ENCODE data around the gene CDK13.

CDK13 gene

GRCh38 chr7:39979406-39980073, 29.5 kb downstream of the CDK13 start:
- H3K4me3 ChIP-seq (ENCODE audit: low read length), result no peak overlapping the region
- DNase-seq (ENCODE audit: low read depth), result no peak
- no peak for TF ChIP-seq CTCF (conservative IDR thresholded peaks at IDR 0.05; ENCODE audit: low read length)

DNA sequence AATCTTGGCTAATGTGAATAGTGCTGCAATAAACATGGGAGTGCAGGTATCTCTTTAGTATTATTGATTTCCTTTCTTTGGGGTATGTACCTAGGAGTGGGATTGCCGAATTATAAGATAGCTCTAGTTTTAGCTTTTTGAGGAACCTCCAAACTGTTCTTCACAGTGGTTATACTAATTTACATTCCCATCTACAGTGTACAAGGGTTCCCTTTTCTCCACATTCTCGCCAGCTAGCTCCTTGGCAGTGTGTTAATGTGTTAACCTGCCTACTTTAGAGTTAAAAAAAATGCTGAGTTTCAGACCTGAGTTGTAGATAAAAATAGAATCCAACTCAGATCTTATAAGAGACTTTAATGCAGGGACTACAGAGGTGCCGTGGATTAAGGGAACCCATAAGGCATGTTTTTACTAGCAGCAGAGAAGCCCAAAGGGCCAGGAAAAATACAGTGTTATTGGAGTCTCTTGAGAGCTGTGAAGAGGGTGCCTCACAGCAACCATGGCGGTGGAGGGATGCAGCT, 35.4 kb downstream of the CDK13 start:
- no peak overlapping the region for H3K4me3 ChIP-seq (ENCODE audit: low read length)
- TF ChIP-seq CTCF (conservative IDR thresholded peaks at IDR 0.05; ENCODE audit: low read length), result no peak
- no peak for DNase-seq (ENCODE audit: low read depth)

DNA sequence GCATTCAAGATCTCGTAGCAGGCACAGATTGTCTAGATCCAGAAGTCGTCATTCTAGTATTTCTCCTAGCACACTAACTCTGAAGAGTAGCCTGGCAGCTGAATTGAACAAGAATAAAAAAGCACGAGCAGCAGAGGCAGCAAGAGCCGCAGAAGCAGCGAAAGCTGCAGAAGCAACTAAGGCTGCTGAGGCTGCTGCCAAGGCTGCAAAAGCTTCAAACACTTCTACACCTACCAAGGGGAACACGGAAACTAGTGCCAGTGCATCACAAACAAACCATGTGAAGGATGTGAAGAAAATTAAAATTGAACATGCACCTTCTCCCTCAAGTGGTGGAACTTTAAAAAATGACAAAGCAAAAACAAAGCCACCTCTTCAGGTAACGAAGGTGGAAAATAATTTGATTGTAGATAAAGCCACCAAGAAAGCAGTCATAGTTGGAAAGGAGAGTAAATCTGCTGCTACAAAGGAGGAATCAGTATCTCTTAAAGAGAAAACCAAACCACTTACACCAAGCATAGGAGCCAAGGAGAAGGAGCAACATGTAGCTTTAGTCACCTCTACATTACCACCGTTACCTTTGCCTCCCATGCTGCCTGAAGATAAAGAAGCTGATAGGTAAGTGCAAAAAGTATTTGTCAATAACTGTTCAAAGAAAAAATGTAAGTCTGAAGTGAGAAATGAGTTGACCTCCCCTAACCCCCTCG, 37.7 kb downstream of the CDK13 start:
- H3K4me3 ChIP-seq (ENCODE audit: low read length), result no peak overlapping the region
- DNase-seq (ENCODE audit: low read depth), result no peak
- TF ChIP-seq CTCF (conservative IDR thresholded peaks at IDR 0.05; ENCODE audit: low read length), result no peak

DNA sequence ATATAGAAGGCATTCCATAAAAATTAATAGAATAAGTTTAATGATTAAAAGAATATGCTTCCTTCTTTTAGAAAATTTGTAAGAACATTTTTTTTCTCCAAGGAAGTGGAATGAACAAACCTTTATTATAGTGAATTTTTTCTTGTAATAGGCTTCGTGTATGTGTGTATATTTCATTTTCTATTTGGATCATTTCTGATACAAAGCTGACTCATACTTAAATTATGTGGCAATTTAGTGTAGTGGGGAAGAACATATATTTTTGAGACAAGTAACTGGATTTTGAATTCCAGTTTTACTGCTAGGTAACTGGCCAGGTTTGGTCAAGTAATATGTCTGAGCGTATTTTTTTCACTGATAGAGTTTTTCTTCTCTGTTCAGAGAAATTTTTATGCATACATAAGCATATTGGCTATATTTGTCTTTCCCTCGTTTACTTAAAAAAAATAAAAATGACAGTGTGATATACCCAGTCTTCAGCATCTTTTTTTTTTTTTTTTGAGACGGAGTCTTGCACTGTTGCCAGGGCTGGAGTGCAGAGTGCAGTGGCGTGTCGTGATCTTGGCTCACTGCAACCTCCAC, 50.8 kb downstream of the CDK13 start:
- no peak for TF ChIP-seq CTCF (conservative IDR thresholded peaks at IDR 0.05; ENCODE audit: low read length)
- no peak for DNase-seq (ENCODE audit: low read depth)
- H3K4me3 ChIP-seq (ENCODE audit: low read length), result no peak overlapping the region

- DNase-seq (ENCODE audit: low read depth), result no peak
- H3K4me3 ChIP-seq (ENCODE audit: low read length), result no peak overlapping the region
- no peak for TF ChIP-seq CTCF (conservative IDR thresholded peaks at IDR 0.05; ENCODE audit: low read length)
These were observed 51.6 kb downstream of the CDK13 start for GRCh38 chr7:40001649-40002048.

- H3K4me3 ChIP-seq (ENCODE audit: low read length), result no peak overlapping the region
- no peak for DNase-seq (ENCODE audit: low read depth)
- no peak for TF ChIP-seq CTCF (conservative IDR thresholded peaks at IDR 0.05; ENCODE audit: low read length)
These were observed 53.5 kb downstream of the CDK13 start for GRCh38 chr7:40003597-40003996.
